ENCODE results near the gene UEVLD.
"Not testable (repeated sequence)": the region's sequence is repeated elsewhere in the genome, so short reads cannot be mapped to it uniquely, and the experiment has no call there.

UEVLD gene

DNA sequence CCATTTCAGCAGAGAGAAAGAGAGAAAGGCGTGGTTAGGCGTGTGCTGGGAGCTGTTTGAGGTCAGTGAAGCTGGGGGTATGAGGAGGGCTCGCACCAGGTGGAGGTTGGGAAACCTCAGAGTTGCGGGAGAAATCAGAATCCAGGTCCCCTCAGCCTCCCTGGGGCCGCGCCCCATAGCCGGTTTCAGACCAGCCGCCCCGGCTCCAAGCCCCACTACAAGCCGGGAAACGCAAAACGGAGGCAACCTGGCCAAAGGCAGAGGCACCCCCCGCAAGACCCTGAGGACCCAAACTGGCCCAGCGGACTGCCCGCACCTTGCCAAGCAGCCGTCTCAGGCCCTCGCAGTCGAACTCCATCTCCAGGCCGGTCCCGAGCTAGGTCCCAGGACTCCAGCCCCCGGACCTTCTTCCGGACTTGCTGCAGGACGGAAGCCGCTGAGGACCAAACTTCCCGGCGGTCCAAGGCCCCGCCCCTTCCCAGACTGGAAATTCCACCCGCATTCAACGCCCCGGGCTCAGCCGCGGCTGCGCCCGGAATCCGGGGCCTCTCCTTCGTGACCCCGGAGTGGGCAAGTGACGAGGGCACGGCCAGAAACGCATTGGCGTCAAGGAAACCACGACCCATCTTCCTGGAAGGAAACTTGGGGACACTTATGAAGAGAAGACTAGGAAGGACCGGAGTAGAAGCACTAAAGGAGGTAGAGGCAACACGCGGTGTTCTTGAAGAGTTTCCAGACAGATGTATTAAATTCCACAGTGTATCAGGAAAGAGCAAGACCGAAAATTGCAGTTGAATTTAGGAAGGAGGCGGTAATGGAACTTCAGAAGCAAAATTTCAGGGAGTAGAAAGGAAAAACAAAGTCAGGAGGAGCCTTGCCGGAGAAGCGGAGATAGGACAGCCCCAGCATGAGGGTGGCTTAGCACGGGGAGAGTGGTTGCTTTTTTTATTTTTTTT lies at the start of gene UEVLD:
TSS of gene UEVLD (minus strand) at position 438 of the 956 bp plus-strand sequence. CDS start at position 358, 80 bp downstream.
- peak; percentile 42 for DNase-seq (ENCODE audit: low read depth)

GRCh38 chr11:18634140-18635032 lies 45.9 kb upstream of the UEVLD start, which contains the start of gene SPTY2D1:
Gene SPTY2D1, minus strand, starts transcription at chr11:18634342. Its CDS starts 85 bp downstream, at chr11:18634257.
- DNase-seq (ENCODE audit: low read depth): peak; percentile 95

- DNase-seq (ENCODE audit: low read depth): no peak
These were observed 45.0 kb upstream of the UEVLD start for GRCh38 chr11:18633256-18634139.

DNA sequence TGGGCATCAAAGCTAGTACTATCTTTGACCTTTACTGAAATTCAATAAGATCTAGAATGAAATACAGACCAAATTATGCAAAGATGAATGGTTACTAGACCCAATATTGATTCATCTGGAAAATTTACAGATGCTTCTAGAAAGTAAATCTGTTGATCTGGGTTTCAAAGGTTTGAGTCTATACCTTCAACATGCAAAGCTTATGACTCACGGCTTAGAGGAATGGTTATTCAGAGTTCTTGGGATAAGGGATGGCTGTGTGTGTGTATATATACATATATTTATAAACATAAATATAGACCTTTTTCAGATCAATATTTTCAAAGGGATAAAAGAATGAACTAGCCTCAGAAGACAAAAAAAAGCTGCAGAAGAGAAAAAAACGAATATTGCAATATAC lies 44.3 kb upstream of the UEVLD start:
- DNase-seq (ENCODE audit: low read depth): no peak

DNA sequence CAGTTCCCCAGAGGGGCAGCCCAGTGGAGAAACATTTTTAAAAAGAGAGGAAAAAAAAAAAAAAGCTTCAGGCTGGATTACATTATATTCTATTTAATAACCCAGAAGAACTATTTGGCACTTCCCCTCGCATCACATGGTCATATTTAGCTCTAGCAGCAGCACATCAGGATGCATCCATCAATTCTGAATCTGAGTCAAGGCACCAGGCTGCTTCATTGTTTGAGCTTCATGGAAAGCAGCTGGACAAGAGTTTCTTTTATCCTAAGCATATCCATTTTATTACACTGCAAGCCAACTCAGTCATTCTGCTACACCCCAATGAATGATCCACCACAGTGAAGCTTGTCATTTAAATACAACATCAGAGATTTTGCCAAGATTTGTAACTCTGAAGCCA lies 35.6 kb upstream of the UEVLD start:
- no peak for DNase-seq (ENCODE audit: low read depth)

DNA sequence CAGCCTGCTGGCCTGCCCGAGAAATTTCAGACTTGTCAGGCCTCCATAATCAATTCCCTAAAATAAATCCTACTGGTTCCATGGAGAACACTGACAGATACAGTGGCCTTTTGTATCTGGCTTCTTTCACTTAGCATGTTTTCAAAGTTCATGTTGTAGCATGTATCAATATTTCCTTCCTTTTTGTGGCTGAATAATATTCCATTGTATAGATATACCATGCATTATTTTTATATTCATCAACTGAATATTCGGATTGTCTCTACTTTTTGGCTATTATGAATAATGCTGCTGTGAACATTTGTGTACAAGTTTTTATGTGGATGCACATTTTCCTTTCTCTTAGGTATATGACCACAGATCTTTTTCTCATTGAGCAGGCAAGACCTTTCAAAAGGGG lies 35.2 kb upstream of the UEVLD start:
- DNase-seq (ENCODE audit: low read depth): no peak

DNA sequence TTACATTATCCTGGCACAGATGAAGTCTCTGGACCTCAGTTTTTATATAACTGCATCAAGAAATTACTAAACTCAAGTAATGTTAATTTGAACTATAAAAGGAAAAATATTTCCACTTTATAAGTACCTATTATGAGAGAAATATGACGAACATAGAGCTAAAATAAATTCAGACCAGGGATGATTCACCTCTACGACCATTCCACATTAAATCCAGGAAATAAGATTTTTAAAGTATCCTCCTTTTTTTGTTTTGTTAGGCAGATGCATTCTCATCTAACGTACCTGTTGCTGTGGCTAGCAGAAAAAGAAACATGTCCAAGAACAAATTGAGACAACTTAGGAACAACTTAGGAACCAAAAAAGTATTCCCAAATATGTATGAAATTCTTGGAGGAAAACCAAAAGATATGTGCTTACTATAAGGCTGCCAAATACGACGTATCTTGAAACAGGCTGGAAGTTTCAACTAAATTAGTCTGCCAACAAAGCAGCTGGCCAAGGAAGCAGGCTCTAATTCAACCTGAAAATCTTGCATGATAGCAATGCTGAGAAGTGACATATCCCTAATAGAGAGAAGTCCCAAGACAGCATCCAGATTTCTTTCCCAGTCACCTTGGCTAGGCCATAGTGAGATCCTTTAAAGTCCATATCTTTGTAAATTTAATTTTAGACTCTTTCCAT lies 29.9 kb upstream of the UEVLD start:
- DNase-seq (ENCODE audit: low read depth): no peak

DNA sequence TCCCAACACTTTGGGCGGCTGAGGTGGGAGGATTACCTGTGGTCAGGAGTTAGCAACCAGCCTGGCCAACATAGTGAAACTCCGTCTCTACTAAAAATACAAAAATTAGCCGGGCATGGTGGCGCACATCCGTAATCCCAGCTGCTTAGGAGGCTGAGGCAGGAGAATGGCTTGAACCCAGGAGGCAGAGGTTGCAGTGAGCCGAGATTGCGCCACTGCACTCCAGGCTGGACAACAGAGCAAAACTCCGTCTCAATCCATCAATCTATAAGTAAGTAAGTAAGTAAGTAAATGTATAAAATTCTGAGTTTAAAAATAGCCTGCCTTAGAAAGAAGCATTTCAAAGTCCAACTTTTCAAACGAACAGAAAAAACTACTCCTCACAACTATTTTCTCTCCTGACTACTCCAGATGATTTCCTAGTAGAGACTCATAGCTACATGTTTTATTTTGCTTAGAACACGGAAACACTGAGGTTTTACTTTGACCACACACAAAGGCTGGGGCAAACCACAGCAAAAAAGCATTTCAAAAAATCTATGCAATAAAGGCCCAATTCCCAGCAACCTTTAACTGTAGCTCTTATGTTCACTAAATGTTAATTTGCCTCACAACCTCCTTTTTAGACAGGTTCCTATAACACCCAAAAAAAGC lies 29.3 kb upstream of the UEVLD start:
- DNase-seq (ENCODE audit: low read depth): peak; percentile 29

DNA sequence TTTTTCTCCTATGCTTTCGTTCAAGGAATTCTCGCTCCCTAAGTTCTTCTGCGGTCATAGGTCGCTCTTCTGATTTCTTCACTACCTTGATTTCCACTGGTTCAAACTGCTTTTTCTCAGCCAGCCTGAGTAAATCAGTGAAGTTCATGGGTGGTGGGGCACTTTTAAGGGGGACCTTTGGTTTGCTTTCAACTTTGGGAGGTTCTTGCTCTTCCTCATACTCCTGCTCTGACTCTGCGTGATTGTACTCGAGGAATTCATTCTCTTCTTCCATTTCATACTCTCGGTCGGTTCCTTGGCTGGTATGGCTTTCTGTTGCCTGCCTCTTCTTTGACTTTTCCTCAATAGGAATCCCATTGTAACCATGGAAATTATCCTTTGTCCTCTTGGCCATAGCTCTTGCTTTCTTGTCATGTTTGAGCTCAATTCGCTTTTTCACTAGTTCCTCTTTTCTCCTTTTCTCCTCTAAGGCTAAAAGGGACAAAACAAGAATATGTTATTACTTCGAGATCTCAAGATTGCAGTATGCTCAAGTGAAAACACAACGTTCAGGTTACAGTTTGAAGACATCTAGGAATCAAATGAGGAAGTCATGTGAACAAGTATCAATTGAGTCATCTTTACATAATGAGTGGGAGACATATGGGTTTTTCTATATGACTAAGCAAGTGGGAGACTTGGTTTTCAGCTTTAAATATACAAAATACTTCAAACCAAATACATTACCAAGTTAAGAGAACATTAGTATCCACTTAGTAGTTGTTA lies 27.3 kb upstream of the UEVLD start:
- DNase-seq (ENCODE audit: low read depth): no peak

- no peak for DNase-seq (ENCODE audit: low read depth)
These were observed 26.1 kb upstream of the UEVLD start for GRCh38 chr11:18614667-18615066.

GRCh38 chr11:18612394-18612793 lies 23.9 kb upstream of the UEVLD start:
- DNase-seq (ENCODE audit: low read depth): no peak

DNA sequence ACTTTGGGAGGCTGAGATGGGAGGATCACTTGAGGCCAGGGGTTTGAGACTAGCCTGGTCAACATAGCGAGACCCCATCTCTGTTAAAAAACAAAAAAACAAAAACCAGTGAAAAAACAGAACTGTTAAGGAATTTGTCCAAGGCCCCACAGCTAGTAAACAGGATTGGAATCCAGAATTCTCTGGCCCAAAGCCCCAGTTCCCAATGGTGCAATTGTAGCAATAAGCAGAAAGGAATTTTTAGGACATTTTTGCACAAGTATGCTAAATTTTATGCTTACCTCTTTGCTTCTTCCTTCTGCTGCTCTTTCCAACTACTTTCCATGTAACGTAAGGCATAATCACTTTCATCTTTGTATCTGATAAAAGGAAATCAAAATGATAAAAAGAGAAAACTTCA lies 22.7 kb upstream of the UEVLD start:
- no peak for DNase-seq (ENCODE audit: low read depth)

DNA sequence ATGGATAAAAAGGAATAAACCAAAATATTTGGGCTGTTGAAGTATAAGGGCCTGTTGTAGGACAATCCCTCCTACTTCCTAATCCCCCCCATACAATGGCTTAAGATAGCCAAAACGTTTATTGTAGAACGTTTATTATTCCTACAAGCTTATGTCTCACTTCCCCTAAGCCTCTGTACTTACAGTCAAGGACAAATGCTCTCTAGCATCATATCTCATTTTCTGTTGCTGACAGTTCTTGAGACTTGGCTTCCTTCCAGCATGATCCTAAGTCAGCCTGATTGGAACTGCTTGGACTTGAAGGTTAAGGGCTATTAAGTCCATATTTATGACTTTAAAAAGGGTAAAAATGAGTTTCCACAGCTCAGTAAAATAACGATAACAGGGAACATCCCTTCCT lies 19.8 kb upstream of the UEVLD start:
- DNase-seq (ENCODE audit: low read depth): no peak

- DNase-seq (ENCODE audit: low read depth): no peak
These were observed 12.5 kb upstream of the UEVLD start for GRCh38 chr11:18600915-18601569.

DNA sequence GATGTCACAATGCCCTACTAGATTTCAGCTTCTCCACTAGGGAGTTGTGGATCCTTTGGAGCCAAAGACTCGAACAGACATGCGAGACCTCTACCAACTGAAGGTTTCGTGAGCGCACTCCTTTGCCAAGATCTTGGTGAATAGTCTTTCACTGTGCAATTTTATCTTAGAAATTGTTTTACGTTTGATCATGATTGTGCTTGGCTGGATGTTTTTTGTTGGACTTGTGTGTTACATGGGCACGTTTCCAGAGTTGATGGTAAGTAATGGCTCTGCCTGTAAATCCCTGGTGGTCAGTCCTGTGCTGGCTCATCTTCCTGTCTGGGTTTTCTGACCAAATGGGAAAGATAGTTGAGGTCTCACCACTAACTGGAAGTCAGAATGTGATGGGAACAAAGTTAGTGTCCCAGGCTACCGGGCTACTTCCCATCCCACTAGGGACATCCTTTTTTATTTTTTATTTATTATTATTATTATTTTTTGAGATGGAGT lies 11.3 kb upstream of the UEVLD start, which contains the start of gene MISFA:
TSS of gene MISFA (plus strand) at position 51 of the 492 bp plus-strand sequence. CDS start at position 191, 140 bp downstream.
- no peak for DNase-seq (ENCODE audit: low read depth)

DNA sequence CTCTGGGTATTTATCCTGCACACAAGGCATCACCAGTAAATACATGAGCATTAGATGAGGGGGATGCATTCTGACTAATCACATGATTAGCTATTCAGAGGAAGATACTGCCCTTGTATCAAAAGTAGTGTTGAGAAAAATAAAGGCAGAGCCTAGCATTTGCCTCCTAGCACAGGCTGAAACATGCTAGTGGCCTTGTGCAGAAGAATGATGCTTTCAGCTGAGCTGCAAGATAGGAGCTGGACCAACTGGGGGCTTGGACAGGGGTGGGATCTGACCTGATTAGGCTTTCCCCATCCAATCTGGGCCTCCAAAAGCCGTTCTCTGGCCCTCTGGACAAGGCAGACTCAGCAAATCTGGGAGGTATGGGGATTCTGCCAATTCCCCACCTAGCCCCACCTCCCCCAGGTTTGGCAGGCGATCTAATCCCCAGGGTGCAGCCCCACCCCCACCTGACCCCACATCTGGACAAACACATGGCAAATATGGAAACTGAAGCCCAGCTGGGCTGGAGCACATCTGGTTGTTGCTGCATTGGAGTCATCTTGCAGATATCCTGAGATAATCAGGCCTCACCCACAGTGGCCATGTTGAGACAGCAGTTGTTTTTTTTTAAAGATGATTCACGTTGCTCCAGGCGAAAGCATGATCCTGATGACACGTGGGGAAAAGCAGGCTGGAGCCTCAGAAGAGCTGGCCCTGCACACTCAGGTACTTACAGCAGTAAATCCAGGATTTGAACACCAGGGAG lies 6.6 kb upstream of the UEVLD start:
- no peak for DNase-seq (ENCODE audit: low read depth)

GRCh38 chr11:18594088-18594487 lies 5.6 kb upstream of the UEVLD start:
- DNase-seq (ENCODE audit: low read depth): not testable (repeated sequence)

- no peak for DNase-seq (ENCODE audit: low read depth)
These were observed 2.0 kb upstream of the UEVLD start for GRCh38 chr11:18590571-18590970.

Measured in activated gamma-delta T cell treated with anti-CD3 and anti-CD28 coated beads, Interleukin-2, amount 50 U/mL, for 16 hours (primary cell).